LNCAP (cell line): ENCODE measurements around the gene RPS6KL1.
A peak's percentile ranks its signal among the peaks of the same experiment; 100 is the strongest.

Experiments used
- CTCF ChIP-seq: fragments of 450-650 bp; IDR thresholded peaks from 2 replicates; pipeline ENCODE4 v1.5.1; 2017; ENCODE audit warnings: mild to moderate bottlenecking

Gene RPS6KL1

GRCh38 chr14:74950795-74951442 lies 27.9 kb upstream of the RPS6KL1 start:
- no peak for TF ChIP-seq CTCF

- TF ChIP-seq CTCF, result no peak
Observed at GRCh38 chr14:74949859-74950573, 27.0 kb upstream of the RPS6KL1 start.

GRCh38 chr14:74949191-74949601 lies 26.1 kb upstream of the RPS6KL1 start:
- TF ChIP-seq CTCF, result no peak

GRCh38 chr14:74948228-74949175 lies 25.4 kb upstream of the RPS6KL1 start:
- no peak for TF ChIP-seq CTCF

GRCh38 chr14:74947353-74948227 lies 24.5 kb upstream of the RPS6KL1 start:
- no peak for TF ChIP-seq CTCF

GRCh38 chr14:74946659-74947281 lies 23.7 kb upstream of the RPS6KL1 start:
- peak; percentile 25 for TF ChIP-seq CTCF
